ENCODE measurements around the gene TLDC2. TPM values are rescaled to one million over a fixed set of nuclear protein-coding genes. Genes with fewer than 3 reads are reported as not detected.
"Not testable (repeated sequence)": the region's sequence is repeated elsewhere in the genome, so short reads cannot be mapped to it uniquely, and the experiment has no call there.

The TLDC2 gene
- total RNA-seq, 3 donors from 2014 or later = not detected

DNA sequence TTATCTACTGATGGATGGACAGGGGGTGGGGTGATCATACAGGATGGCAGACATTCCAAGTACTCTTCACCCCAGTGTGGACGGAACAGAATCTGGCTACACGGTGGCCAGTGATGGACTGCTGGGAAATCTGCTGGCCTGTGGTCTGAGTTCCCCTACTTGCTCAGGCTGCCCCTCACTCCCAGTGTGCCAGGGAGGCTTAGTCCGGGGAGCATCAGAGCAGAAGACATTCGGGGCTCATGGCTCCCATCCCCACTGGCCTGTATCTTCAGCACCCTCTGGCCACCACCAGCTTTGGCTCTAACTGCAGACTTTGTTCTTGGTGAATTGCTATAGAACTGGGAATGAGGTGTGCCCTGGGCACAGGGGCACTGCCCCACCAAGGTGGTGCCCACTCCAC lies 15.3 kb downstream of the TLDC2 start:
- Mint-ChIP-seq H3K36me3 (ENCODE audit: insufficient read depth) (peaks cover 29% of the 10 kb centered on the region), H3K4me1 (ENCODE audit: low read depth) (peaks cover 16% of the 10 kb centered on the region), H3K4me3 (no peak overlapping the region), H3K27me3 (ENCODE audit: low read depth) (no peaks in the 10 kb centered on the region), H3K9me3 (no peaks in the 10 kb centered on the region)
- no peak for ATAC-seq
- DNase-seq = no peak

DNA sequence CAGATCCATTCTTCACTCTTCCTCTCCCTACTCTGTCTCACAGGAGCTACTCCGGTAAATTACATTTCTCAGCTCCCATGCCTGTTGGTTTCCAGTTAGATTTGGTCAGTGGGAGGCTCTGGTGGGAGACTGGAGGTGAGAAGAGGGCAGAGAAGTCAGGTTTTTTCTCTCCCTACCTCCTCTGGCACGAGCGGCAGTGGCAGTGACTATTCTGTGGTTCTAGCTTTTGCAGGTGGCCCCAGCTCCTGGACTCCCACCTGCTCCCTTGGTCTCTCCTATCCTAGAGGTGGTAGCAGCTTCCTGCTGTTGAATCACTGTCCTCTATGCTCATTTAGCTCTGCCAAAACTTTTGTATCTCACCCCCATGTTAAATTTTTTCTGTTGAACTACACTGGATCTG lies 17.9 kb downstream of the TLDC2 start:
- no peak for DNase-seq
- H3K4me1 Mint-ChIP-seq (ENCODE audit: low read depth) = peaks cover 11% of the 10 kb centered on the region
- H3K36me3 Mint-ChIP-seq (ENCODE audit: insufficient read depth) = peaks cover 42% of the 10 kb centered on the region

DNA sequence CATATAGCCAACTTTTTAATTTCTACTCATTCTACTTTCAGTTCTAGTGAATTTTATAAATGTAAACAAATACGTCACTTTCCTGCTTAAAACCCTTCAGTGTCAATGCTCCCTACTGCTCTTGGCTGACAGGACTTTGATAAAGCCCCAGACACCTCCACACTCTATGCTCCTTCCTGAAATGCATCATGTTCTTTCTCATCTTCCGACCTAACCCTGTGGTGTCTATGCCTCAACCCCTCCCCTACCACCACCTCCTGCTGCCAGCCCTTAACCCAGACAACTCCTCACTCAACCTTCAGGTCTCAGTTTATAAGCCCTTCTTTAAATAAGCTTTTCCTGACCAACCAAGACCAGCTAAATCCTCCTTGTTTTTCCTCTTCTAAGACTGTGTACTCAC lies 19.1 kb downstream of the TLDC2 start:
- ATAC-seq (peak; percentile 82 to 86), DNase-seq (no peak)
- H3K27me3 Mint-ChIP-seq (ENCODE audit: low read depth) = no peaks in the 10 kb centered on the region
- H3K4me1 Mint-ChIP-seq (ENCODE audit: low read depth) = peaks cover 13% of the 10 kb centered on the region
- peaks cover 41% of the 10 kb centered on the region for H3K36me3 Mint-ChIP-seq (ENCODE audit: insufficient read depth)
- no peak overlapping the region for H3K4me3 Mint-ChIP-seq
- H3K9me3 Mint-ChIP-seq = no peaks in the 10 kb centered on the region

More for the DNA sequence above, 17.9 kb downstream of the TLDC2 start:
- ATAC-seq = no peak
- no peaks in the 10 kb centered on the region for H3K9me3 Mint-ChIP-seq
- no peaks in the 10 kb centered on the region for H3K27me3 Mint-ChIP-seq (ENCODE audit: low read depth)
- no peak overlapping the region for H3K4me3 Mint-ChIP-seq

DNA sequence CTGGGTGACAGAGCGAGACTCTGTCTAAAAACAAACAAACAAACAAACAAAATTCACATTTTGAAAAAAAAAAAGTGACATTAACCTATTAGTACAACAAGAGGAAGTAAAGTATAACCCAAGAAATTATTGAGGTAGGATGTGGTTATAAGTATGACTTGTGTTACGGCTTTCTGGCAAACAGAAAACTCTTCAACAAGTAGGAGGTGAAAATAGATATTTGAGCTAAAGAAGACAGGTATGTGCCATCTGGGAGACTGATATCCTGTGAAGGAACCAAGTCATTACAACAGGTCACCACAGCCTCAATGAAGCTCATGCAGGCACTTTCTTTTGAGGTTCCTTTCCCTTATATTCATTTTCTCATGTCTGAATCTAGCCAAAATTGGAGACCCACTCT lies 28.8 kb downstream of the TLDC2 start:
- no peak for ATAC-seq
- H3K36me3 Mint-ChIP-seq (ENCODE audit: insufficient read depth) = peaks cover 31% of the 10 kb centered on the region
- H3K4me3 Mint-ChIP-seq = no peak overlapping the region
- H3K27me3 Mint-ChIP-seq (ENCODE audit: low read depth) = no peaks in the 10 kb centered on the region
- no peaks in the 10 kb centered on the region for H3K9me3 Mint-ChIP-seq
- H3K4me1 Mint-ChIP-seq (ENCODE audit: low read depth) = peaks cover 15% of the 10 kb centered on the region
- DNase-seq = no peak

DNA sequence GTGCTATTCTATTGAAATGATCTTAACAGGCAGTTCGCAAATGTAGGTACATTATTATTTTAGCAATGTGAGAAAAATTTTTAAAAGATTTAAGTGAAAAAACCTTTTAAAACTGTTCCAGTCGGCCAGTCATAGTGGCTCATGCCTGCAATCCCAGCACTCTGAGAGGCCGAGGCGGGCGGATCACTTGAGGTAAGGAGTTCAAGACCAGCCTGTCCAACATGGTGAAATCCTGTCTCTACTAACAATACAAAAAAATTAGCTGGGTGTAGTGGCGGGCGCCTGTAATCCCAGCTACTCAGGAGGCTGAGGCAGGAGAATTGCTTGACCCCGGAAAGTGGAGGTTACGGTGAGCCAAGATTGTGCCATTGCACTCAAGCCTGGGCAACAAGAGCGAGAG lies 29.6 kb downstream of the TLDC2 start:
- H3K4me3 Mint-ChIP-seq; DNase-seq; ATAC-seq; H3K9me3 Mint-ChIP-seq; H3K27me3 Mint-ChIP-seq (ENCODE audit: low read depth): not testable (repeated sequence)
- Mint-ChIP-seq H3K4me1 (ENCODE audit: low read depth) (peaks cover 15% of the 10 kb centered on the region), H3K36me3 (ENCODE audit: insufficient read depth) (peaks cover 31% of the 10 kb centered on the region)

DNA sequence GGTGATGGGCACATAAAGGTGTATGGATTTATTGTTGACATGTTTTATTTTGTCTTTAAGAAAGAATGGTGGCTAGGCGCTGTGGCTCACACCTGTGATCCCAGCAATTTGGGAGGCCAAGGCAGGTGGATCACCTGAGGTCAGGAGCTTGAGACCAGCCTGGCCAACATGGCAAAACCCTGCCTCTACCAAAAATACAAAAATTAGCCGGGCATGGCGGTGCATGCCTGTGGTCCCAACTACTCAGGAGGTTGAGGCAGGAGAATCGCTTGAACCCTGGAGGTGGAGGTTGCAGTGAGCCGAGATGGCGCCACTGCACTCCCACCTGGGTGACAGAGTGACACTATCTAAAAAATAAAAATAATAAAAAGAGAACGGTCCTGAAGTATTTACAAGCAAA lies 30.1 kb downstream of the TLDC2 start:
- DNase-seq; H3K9me3 Mint-ChIP-seq; ATAC-seq; H3K4me3 Mint-ChIP-seq; H3K27me3 Mint-ChIP-seq (ENCODE audit: low read depth): not testable (repeated sequence)
- Mint-ChIP-seq H3K4me1 (ENCODE audit: low read depth) (peaks cover 15% of the 10 kb centered on the region), H3K36me3 (ENCODE audit: insufficient read depth) (peaks cover 27% of the 10 kb centered on the region)

DNA sequence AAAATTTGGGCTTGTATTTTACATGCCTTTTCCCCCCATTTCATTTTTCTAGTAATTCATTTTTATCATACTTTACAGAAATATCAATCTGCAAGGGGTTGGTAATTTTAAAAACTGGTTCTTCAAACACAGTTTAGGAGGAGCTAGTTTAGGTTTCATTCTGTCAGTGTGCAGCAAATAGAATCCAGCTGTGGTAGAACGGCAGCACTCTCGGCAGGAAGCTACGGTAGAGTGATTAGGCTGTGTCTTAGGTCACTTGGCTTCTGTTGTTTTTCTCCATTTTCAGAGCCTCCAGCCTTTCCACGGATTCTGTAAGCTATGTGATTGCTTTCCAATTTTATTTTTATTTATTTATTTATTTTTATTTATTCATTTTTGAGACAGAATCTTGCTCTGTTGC lies 32.7 kb downstream of the TLDC2 start:
- DNase-seq (no peak), ATAC-seq (no peak)
- Mint-ChIP-seq H3K27me3 (ENCODE audit: low read depth) (no peaks in the 10 kb centered on the region), H3K9me3 (no peaks in the 10 kb centered on the region), H3K4me3 (no peak overlapping the region), H3K4me1 (ENCODE audit: low read depth) (peaks cover 15% of the 10 kb centered on the region), H3K36me3 (ENCODE audit: insufficient read depth) (peaks cover 21% of the 10 kb centered on the region)

DNA sequence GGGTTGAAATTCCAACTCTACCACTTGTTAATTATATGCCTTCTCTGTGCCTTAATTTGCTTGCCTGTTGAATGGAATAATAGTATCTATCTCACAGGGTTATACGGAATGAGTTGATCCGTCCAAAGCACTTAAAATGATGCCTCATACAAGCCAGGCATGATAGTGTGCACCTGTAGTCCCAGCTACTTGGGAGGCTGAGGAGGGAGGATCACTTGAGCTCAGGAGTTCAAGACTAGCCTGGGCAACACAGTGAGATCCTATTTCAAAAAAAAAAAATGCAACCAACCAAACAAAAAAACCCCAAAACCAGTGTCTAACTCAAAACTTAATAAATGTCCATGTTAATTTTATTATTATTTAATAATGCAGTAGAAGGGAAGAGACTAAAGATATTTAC lies 40.3 kb downstream of the TLDC2 start:
- Mint-ChIP-seq H3K9me3 (no peaks in the 10 kb centered on the region), H3K27me3 (ENCODE audit: low read depth) (no peaks in the 10 kb centered on the region), H3K36me3 (ENCODE audit: insufficient read depth) (peaks cover 21% of the 10 kb centered on the region), H3K4me3 (no peak overlapping the region), H3K4me1 (ENCODE audit: low read depth) (peaks cover 2% of the 10 kb centered on the region)
- DNase-seq = no peak
- no peak for ATAC-seq

DNA sequence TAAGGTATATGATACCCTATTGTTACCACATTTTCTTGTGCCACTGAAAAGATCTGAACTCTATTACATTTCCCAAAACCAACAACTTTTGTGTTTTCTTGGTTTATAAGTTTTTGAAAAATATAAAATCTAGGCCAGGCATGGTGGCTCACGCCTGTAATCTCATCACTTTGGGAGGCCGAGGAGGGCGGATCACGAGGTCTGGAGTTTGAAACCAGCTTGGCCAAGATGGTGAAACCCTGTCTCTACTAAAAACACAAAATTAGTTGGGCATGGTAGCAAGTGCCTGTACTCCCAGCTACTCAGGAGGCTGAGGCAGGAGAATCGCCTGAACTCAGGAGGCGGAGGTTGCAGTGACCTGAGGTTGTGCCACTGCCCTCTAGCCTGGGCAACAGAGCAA lies 41.3 kb downstream of the TLDC2 start:
- Mint-ChIP-seq H3K4me1 (ENCODE audit: low read depth) (peaks cover 2% of the 10 kb centered on the region), H3K9me3 (no peaks in the 10 kb centered on the region), H3K27me3 (ENCODE audit: low read depth) (no peaks in the 10 kb centered on the region), H3K4me3 (no peak overlapping the region), H3K36me3 (ENCODE audit: insufficient read depth) (peaks cover 19% of the 10 kb centered on the region)
- ATAC-seq = no peak
- no peak for DNase-seq

DNA sequence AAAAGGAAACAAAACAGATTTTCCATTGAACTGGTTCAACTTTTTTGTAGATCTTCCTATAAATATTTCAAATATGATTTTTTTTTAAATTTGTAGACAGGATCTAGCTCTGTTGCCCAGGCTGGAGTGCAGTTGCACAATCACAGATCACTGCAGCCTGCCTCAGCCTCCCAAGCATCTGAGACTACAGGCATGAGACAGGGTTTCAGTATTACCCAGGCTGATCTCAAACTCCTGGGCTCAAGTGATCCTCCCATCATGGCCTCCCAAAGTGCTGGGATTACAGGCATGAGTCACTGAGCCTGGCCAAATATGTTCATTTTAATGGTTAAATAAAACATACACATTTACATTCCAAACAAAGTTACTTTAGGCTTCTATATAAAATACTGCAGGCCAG lies 42.0 kb downstream of the TLDC2 start:
- ATAC-seq = peak in 1 of 2 donors; percentile 37
- no peaks in the 10 kb centered on the region for H3K27me3 Mint-ChIP-seq (ENCODE audit: low read depth)
- no peaks in the 10 kb centered on the region for H3K9me3 Mint-ChIP-seq
- H3K4me1 Mint-ChIP-seq (ENCODE audit: low read depth) = peaks cover 2% of the 10 kb centered on the region
- no peak for DNase-seq
- no peak overlapping the region for H3K4me3 Mint-ChIP-seq
- H3K36me3 Mint-ChIP-seq (ENCODE audit: insufficient read depth) = peaks cover 16% of the 10 kb centered on the region

DNA sequence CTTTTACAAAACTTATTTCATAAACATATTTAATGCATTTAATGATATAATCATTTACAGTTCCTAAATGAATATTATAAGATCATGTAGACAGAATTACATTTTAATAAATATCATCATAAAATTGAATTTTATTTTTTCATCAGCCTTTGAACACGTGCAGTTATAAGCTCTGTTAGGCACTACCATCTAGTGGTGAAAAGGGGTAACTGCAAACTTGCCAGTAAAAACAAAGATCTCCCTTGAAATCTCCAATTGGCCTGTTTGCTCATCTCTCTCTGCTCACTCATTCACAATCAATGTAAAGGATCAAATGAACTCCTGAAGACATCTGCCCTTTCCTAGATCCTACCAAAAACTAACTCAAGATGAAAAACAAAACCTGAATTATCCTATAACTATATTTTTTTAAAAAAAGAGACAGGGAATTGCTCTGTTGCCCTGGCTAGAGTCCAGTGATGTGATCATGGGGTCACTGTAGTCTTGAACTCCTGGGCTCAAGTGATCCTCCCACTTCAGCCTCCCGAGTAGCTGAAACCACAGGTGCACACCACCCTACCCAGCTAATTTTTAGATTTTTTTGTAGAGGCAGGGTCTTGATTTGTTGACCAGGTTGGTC lies 43.9 kb downstream of the TLDC2 start:
- H3K4me3 Mint-ChIP-seq = no peak overlapping the region
- peaks cover 13% of the 10 kb centered on the region for H3K36me3 Mint-ChIP-seq (ENCODE audit: insufficient read depth)
- ATAC-seq = peak; percentile 74 to 82
- no peaks in the 10 kb centered on the region for H3K9me3 Mint-ChIP-seq
- DNase-seq = no peak
- H3K4me1 Mint-ChIP-seq (ENCODE audit: low read depth) = peaks cover 12% of the 10 kb centered on the region
- no peaks in the 10 kb centered on the region for H3K27me3 Mint-ChIP-seq (ENCODE audit: low read depth)

DNA sequence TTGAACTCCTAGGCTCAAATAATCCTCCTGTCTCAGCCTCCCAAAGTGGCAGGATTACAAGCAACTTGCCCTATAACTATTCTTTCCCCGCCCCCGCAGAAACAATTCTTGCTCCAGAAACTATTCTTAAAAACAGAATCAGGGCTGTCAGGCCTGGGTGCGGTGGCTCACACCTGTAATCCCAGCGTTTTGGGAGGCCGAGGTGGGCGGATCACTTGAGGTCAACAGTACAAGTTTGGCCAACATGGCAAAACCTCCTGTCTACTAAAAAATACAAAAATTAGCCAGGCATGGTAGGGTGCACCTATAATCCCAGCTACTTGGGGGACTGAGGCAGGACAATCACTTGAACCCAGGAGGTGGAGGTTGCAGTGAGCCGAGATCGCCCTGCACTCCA lies 44.4 kb downstream of the TLDC2 start:
- H3K4me3 Mint-ChIP-seq = no peak overlapping the region

DNA sequence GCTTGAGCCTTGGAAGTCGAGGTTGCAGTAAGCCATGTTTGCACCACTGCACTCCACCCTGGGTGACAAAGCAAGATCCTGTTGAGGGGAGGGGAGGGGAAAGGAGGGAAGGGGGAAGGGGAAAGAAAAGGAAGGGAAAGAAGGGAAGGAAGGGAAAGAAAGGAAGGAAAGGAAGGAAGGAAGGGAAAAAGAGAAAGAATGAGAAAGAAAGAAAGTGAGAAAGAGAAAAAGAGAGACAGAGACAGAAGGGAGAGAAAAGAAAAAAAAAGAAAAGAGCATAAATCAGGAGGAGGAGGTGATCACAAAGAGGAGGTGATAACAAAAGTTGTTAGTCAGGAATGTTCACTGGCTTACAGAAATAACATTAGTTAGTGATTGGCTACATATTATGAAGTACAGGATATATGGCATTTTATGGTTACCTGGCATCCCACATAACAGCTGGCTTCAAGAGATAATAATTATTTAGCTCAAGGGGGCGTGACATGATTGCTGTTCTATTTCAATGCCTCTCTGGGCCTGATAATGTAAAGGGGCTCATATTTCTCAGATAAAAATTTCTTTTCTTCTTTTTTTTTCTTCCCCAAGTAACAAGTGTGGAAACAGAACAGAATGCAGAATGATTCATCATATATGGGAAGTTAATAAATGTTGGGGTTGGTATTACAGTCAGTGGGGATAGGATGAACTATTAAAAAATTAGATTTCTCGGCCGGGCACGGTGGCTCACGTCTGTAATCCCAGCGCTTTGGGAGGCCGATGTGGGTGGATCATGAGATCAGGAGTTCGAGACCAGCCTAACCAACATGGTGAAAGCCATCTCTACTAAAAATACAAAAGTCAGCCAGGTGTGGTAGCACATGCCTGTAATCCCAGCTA lies 48.5 kb downstream of the TLDC2 start:
- Mint-ChIP-seq H3K4me1 (ENCODE audit: low read depth) (peaks cover 37% of the 10 kb centered on the region), H3K4me3 (no peak overlapping the region), H3K36me3 (ENCODE audit: insufficient read depth) (peaks cover 28% of the 10 kb centered on the region), H3K27me3 (ENCODE audit: low read depth) (no peaks in the 10 kb centered on the region), H3K9me3 (no peaks in the 10 kb centered on the region)
- ATAC-seq (no peak), DNase-seq (no peak)

More for the DNA sequence above, 44.4 kb downstream of the TLDC2 start:
- Mint-ChIP-seq H3K9me3 (no peaks in the 10 kb centered on the region), H3K36me3 (ENCODE audit: insufficient read depth) (peaks cover 11% of the 10 kb centered on the region), H3K27me3 (ENCODE audit: low read depth) (no peaks in the 10 kb centered on the region), H3K4me1 (ENCODE audit: low read depth) (peaks cover 15% of the 10 kb centered on the region)
- DNase-seq (no peak), ATAC-seq (no peak)

DNA sequence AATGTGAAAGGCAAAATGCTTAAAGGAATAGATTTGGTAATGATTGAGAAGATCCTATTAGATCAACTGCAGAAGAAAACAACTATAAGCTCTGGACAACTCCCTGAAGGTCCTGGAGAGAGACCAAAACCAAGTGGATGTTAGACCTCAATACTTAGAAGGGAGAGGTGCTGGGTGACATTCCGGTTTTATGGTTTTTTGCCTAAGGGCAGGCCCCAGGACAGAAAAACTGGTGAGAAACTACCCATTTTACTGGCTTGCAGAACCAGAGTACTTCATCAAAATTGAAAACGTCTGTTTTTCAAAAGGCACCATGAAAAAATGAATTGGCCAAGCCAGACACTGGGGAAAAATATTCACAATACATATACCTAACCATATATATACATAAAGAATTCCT lies 49.3 kb downstream of the TLDC2 start:
- no peak overlapping the region for H3K4me3 Mint-ChIP-seq
- no peak for DNase-seq
- H3K9me3 Mint-ChIP-seq = no peaks in the 10 kb centered on the region
- no peaks in the 10 kb centered on the region for H3K27me3 Mint-ChIP-seq (ENCODE audit: low read depth)
- peaks cover 27% of the 10 kb centered on the region for H3K36me3 Mint-ChIP-seq (ENCODE audit: insufficient read depth)
- no peak for ATAC-seq
- H3K4me1 Mint-ChIP-seq (ENCODE audit: low read depth) = peaks cover 42% of the 10 kb centered on the region

DNA sequence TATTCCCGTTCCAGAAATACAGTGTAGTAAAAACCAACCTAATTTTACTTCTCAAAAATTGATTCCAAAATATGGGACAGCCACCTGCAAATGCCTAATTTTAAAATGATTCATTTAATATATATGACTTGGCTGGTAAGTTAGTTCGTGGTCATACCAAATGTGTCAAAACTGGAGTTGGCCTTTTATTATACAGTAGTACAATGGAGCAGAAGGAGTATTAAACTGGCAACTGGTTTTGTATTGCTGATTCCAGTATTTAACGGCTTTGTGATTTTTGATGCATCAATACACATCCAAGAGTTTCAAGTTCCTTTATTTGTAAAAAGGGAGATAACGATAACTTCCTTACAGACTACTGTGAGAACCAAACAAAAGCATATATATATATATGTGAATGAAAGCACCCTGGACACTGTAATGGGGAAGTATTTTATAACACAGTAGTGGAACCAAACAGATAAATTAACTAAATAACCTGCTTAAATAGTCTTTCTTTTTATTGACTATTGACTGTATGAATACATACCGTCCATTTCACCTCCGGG lies 50.8 kb downstream of the TLDC2 start:
- ATAC-seq (no peak), DNase-seq (no peak)
- Mint-ChIP-seq H3K36me3 (ENCODE audit: insufficient read depth) (peaks cover 35% of the 10 kb centered on the region), H3K4me1 (ENCODE audit: low read depth) (peaks cover 56% of the 10 kb centered on the region), H3K27me3 (ENCODE audit: low read depth) (no peaks in the 10 kb centered on the region), H3K9me3 (no peaks in the 10 kb centered on the region), H3K4me3 (no peak overlapping the region)

Measured in activated T-cell treated with anti-CD3 and anti-CD28 coated beads, Interleukin-2, amount 50 U/mL, for 4 hours (primary cell).